K562 (cell line): ENCODE results near the gene TMCO2. TPM values are rescaled to one million over a fixed set of nuclear protein-coding genes. Genes with fewer than 3 reads are reported as not detected.
A peak's percentile ranks its signal among the peaks of the same experiment; 100 is the strongest.

Experiments used
- C11orf30 ChIP-seq: fragments of 450-650 bp; IDR thresholded peaks from 2 replicates; pipeline ENCODE4 v1.6.1; 2016; ENCODE audit warnings: low read depth, mild to moderate bottlenecking
- CEBPB ChIP-seq: fragments of 450-650 bp; IDR thresholded peaks from 2 replicates; pipeline ENCODE4 v1.6.1; 2016; ENCODE audit warnings: missing genetic modification characterization, missing compliant biosample characterization
- CSDE1 ChIP-seq, 2 experiments: fragments of 450-650 bp; IDR thresholded peaks; 2 replicates each; pipeline ENCODE4 v1.6.1; 2016; ENCODE audit warnings: mild to moderate bottlenecking in 1 of 2
- ELF2 ChIP-seq: fragments of 250-450 bp; sonication (Bioruptor Pico); IDR thresholded peaks from 2 replicates; pipeline ENCODE4 v1.5.0; 2021; ENCODE audit warnings: mild to moderate bottlenecking
- ETV1 ChIP-seq: fragments of 450-650 bp; conservative IDR thresholded peaks from 2 replicates; pipeline ENCODE4 v1.6.1; 2016; ENCODE audit warnings: missing genetic modification characterization, control low read depth, low read depth, missing compliant biosample characterization
- FOXK2 ChIP-seq, 2 experiments: fragments of 450-650 bp; IDR thresholded peaks in 1 of 2; conservative IDR thresholded peaks in 1 of 2; 2 replicates each; pipeline ENCODE4 v1.6.1; 2016; ENCODE audit warnings: low read depth in 2 of 2, mild to moderate bottlenecking in 1 of 2
- NR3C1 ChIP-seq: sonication (generic); formaldehyde crosslinking; IDR thresholded peaks from 2 replicates; pipeline ENCODE4 v1.8.1; 2022; ENCODE audit warnings: missing genetic modification reagents
- PML ChIP-seq: IDR thresholded peaks from 2 replicates; pipeline ENCODE4 v1.6.1; 2012; ENCODE audit warnings: low read length, inconsistent platforms
- PRPF4 ChIP-seq: fragments of 200-400 bp; formaldehyde crosslinking; IDR thresholded peaks from one replicate; pipeline ENCODE4 v1.6.1; 2017; ENCODE audit warnings: low read length, low read depth, mild to moderate bottlenecking; ENCODE audit not compliant: insufficient read depth, poor library complexity, severe bottlenecking
- PTBP1 ChIP-seq: fragments of 200-400 bp; formaldehyde crosslinking; IDR thresholded peaks from 2 replicates; pipeline ENCODE4 v1.6.1; 2017; ENCODE audit warnings: low read depth, low read length
- RBM39 ChIP-seq: fragments of 200-400 bp; formaldehyde crosslinking; optimal IDR thresholded peaks from 2 replicates; pipeline ENCODE3; 2018; ENCODE audit warnings: low read depth, low read length
- SIN3A ChIP-seq, 2 experiments: fragments of 150-350 bp in 1 of 2; IDR thresholded peaks; 2 replicates each; pipeline ENCODE4 v1.6.1; 2011 to 2016; ENCODE audit warnings: borderline replicate concordance in 2 of 2, low read depth in 2 of 2, low read length in 2 of 2, mild to moderate bottlenecking in 2 of 2, moderate library complexity in 2 of 2; ENCODE audit not compliant: control insufficient read depth in 1 of 2
- SIN3B ChIP-seq: fragments of 450-650 bp; IDR thresholded peaks from 2 replicates; pipeline ENCODE4 v1.6.1; 2017; ENCODE audit warnings: low read depth, mild to moderate bottlenecking, moderate library complexity
- SMARCC2 ChIP-seq: fragments of 450-650 bp; IDR thresholded peaks from 2 replicates; pipeline ENCODE4 v1.6.1; 2017; ENCODE audit warnings: antibody characterized with exemption, moderate library complexity, mild to moderate bottlenecking, low read depth
- SNIP1 ChIP-seq: fragments of 450-650 bp; IDR thresholded peaks from 2 replicates; pipeline ENCODE4 v1.7.1; 2017; ENCODE audit warnings: low read depth, mild to moderate bottlenecking
- SRSF7 ChIP-seq: fragments of 200-400 bp; formaldehyde crosslinking; optimal IDR thresholded peaks from 2 replicates; pipeline ENCODE3; 2017; ENCODE audit warnings: mild to moderate bottlenecking, low read depth, low read length
- TCF7L2 ChIP-seq: fragments of 150-350 bp; IDR thresholded peaks from 2 replicates; pipeline ENCODE4 v1.6.1; 2016; ENCODE audit warnings: low read depth, mild to moderate bottlenecking, low read length, moderate library complexity
- polyA plus RNA-seq, 8 experiments: library from polyadenylated mRNA; depleted of rRNA in 4 of 8; stranded (reverse) in 5 of 8; unstranded in 3 of 8; fragments of >200 nt; fragmentation: Nextera tagmentation in 2 of 8; fragmentation: Illumina TruSeq in 1 of 8; extraction: Ambion mirVana in 2 of 8; extraction: Trizol in 1 of 8; gene quantifications; 2 replicates each; pipeline versions ENCODE4 v1.2.1 to v1.2.3, GENCODE V29; 2011 to 2014; ENCODE audit warnings: inconsistent platforms in 1 of 8, missing spikeins in 1 of 8
- total RNA-seq, 7 experiments: library from RNA; depleted of rRNA in 6 of 7; stranded (reverse); fragments of >200 nt in 6 of 7; fragmentation: Illumina TruSeq in 2 of 7; extraction: Trizol in 2 of 7; gene quantifications; 2 replicates each; pipeline versions ENCODE4 v1.2.1 to v1.2.3, GENCODE V29; 2011 to 2021; ENCODE audit warnings: low replicate concordance in 1 of 7
- TF ChIP-seq, protein P1 (sequence below): sonication (generic); formaldehyde crosslinking; IDR thresholded peaks from 2 replicates; pipeline ENCODE4 v1.8.0; 2022; ENCODE audit warnings: missing genetic modification reagents, mild to moderate bottlenecking, moderate library complexity, borderline replicate concordance
- TF ChIP-seq, protein P2 (sequence below), 2 experiments: fragments of 150-350 bp in 1 of 2; IDR thresholded peaks; 2 replicates each; pipeline ENCODE4 v1.6.1; 2012 to 2016; ENCODE audit warnings: low read depth in 2 of 2, low read length in 2 of 2, mild to moderate bottlenecking in 1 of 2, moderate library complexity in 1 of 2
- TF ChIP-seq, protein P3 (sequence below): IDR thresholded peaks from 2 replicates; pipeline ENCODE4 v1.6.1; 2011; ENCODE audit not compliant: insufficient read length; ENCODE audit errors: extremely low read depth
- TF ChIP-seq, protein P4 (sequence below), 2 experiments: fragments of 450-650 bp; IDR thresholded peaks; 2 replicates each; pipeline ENCODE4 v1.6.1; 2016

TMCO2 gene
- total and polyA plus RNA-seq, 9 of the 15 experiments (the other 6 are each of a cell fraction or from before 2014, with no cell fraction given): not detected

DNA sequence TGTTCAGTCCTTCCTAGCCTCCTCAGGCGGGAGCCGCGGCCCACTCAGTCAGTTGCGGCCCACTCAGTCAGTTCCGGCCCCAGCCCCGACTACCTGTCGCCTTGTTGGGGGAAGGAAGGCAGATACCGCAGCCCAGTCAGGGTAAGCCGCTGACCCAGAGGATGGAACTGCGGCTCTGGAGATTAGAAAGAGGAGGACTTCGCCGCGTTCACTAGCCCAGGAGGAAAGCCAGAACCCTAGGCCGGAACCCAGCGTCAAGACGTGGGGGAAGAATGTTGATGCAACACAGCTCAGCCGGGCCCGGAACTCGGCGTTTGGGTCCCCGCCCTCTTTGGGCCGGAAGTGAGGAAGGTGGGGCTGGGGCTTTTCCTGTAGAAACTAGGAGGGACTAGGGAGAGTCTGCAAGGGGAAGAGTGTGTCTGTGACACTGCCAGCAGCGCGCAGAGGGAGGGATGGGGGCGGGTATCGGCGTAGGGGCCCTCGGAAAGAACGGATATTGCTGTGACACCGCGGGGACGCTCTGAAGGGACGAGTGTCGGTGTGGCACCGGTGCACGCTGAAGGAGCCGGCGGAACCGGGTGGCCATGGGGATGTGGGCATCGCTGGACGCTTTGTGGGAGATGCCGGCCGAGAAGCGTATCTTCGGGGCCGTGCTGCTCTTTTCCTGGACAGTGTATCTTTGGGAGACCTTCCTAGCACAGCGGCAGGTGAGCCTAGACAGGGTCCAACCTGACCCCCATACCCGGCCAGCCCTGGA, 10.1 kb downstream of the TMCO2 start, which contains the start of gene ZMPSTE24 (continued):
- TF ChIP-seq CSDE1 (IDR thresholded peaks at IDR 0.05) (0 out of 4 replicates have a peak, but pooled peaks of 1 of the 2 experiments have one; percentile 56), SIN3B (peak; percentile 93), SIN3A (IDR thresholded peaks at IDR 0.05; ENCODE audit: borderline replicate concordance in 2 of 2, control insufficient read depth in 1 of 2, low read depth in 2 of 2, low read length in 2 of 2) (peak; percentile 89 to 98), TCF7L2 (0 out of 2 replicates have a peak, but pooled peaks have one; percentile 8), RBM39 (peak; percentile 79), FOXK2 (conservative IDR thresholded peaks at IDR 0.05 in 1 of 2, IDR thresholded peaks at IDR 0.05 in 1 of 2; ENCODE audit: low read depth in 2 of 2) (peak; percentile 94 to 98), SMARCC2 (no peak), ETV1 (tag) (peak; percentile 98), SRSF7 (no peak), SNIP1 (peak; percentile 75), C11orf30 (peak; percentile 97), ELF2 (CRISPR knock-in tag) (peak; percentile 89), CEBPB (tag) (peak; percentile 44; the same call in 1 of the 2 replicates), NR3C1 (no peak), PTBP1 (peak; percentile 68; the same call in 1 of the 2 replicates), PRPF4 (no peak), PML (peak; percentile 88)
- TF ChIP-seq, protein P1, sequence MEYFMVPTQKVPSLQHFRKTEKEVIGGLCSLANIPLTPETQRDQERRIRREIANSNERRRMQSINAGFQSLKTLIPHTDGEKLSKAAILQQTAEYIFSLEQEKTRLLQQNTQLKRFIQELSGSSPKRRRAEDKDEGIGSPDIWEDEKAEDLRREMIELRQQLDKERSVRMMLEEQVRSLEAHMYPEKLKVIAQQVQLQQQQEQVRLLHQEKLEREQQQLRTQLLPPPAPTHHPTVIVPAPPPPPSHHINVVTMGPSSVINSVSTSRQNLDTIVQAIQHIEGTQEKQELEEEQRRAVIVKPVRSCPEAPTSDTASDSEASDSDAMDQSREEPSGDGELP (CRISPR knock-in tag): peak; percentile 91
- TF ChIP-seq, protein P2, sequence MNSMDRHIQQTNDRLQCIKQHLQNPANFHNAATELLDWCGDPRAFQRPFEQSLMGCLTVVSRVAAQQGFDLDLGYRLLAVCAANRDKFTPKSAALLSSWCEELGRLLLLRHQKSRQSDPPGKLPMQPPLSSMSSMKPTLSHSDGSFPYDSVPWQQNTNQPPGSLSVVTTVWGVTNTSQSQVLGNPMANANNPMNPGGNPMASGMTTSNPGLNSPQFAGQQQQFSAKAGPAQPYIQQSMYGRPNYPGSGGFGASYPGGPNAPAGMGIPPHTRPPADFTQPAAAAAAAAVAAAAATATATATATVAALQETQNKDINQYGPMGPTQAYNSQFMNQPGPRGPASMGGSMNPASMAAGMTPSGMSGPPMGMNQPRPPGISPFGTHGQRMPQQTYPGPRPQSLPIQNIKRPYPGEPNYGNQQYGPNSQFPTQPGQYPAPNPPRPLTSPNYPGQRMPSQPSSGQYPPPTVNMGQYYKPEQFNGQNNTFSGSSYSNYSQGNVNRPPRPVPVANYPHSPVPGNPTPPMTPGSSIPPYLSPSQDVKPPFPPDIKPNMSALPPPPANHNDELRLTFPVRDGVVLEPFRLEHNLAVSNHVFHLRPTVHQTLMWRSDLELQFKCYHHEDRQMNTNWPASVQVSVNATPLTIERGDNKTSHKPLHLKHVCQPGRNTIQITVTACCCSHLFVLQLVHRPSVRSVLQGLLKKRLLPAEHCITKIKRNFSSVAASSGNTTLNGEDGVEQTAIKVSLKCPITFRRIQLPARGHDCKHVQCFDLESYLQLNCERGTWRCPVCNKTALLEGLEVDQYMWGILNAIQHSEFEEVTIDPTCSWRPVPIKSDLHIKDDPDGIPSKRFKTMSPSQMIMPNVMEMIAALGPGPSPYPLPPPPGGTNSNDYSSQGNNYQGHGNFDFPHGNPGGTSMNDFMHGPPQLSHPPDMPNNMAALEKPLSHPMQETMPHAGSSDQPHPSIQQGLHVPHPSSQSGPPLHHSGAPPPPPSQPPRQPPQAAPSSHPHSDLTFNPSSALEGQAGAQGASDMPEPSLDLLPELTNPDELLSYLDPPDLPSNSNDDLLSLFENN (IDR thresholded peaks at IDR 0.05; ENCODE audit: low read depth in 2 of 2, low read length in 2 of 2): peak in 1 of 2 experiments; percentile 42; a peak in 2 of 4 replicates
- TF ChIP-seq, protein P3, sequence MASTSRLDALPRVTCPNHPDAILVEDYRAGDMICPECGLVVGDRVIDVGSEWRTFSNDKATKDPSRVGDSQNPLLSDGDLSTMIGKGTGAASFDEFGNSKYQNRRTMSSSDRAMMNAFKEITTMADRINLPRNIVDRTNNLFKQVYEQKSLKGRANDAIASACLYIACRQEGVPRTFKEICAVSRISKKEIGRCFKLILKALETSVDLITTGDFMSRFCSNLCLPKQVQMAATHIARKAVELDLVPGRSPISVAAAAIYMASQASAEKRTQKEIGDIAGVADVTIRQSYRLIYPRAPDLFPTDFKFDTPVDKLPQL: no peak
- TF ChIP-seq, protein P4, sequence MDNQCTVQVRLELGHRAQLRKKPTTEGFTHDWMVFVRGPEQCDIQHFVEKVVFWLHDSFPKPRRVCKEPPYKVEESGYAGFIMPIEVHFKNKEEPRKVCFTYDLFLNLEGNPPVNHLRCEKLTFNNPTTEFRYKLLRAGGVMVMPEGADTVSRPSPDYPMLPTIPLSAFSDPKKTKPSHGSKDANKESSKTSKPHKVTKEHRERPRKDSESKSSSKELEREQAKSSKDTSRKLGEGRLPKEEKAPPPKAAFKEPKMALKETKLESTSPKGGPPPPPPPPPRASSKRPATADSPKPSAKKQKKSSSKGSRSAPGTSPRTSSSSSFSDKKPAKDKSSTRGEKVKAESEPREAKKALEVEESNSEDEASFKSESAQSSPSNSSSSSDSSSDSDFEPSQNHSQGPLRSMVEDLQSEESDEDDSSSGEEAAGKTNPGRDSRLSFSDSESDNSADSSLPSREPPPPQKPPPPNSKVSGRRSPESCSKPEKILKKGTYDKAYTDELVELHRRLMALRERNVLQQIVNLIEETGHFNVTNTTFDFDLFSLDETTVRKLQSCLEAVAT (IDR thresholded peaks at IDR 0.05): peak in 1 of 2 experiments; percentile 87; a peak in 2 of 4 replicates
